ENCODE data around the gene ZNF639. TPM values are rescaled to one million over a fixed set of nuclear protein-coding genes. Genes with fewer than 3 reads are reported as not detected.
A peak's percentile ranks its signal among the peaks of the same experiment; 100 is the strongest.
"Not testable (repeated sequence)": the region's sequence is repeated elsewhere in the genome, so short reads cannot be mapped to it uniquely, and the experiment has no call there.

The ZNF639 gene
- total RNA-seq = 21.4 TPM

GRCh38 chr3:179322286-179323196 lies at the start of gene ZNF639:
Gene ZNF639, plus strand, starts transcription at chr3:179323031. Its CDS starts 5,263 bp downstream, at chr3:179328294.
- Histone ChIP-seq H3K27ac (peak within 1 kb of the TSS; percentile 94 to 98), H3K9me3 (no peaks in the 10 kb centered on the region), H3K36me3 (no peaks in the 10 kb centered on the region), H3K4me3 (peak within 1 kb of the TSS; percentile 86 to 92), H3K4me1 (peaks cover 3 to 16% of the 10 kb centered on the region in 2 donors), H3K27me3 (no peaks in the 10 kb centered on the region)
- intact Hi-C loops (cut with DNase I) = loop anchor here (1.0 to 5.0 kb wide), 5 partner anchors 25 to 330 kb away; partner anchors contain the start of genes ACTL6A, GNB4, MFN1 and USP13
- TF ChIP-seq CTCF (IDR thresholded peaks at IDR 0.05) = peak; percentile 67 to 90 (median 70)
- DNase-seq (ENCODE audit: low spot score in 2 of 2) = peak; percentile 34 to 93

GRCh38 chr3:179274434-179274833 lies 48.4 kb upstream of the ZNF639 start:
- intact Hi-C loops (cut with DNase I); H3K9me3 ChIP-seq; H3K27ac ChIP-seq; H3K4me3 ChIP-seq; H3K4me1 ChIP-seq; DNase-seq (ENCODE audit: low spot score in 2 of 2); H3K27me3 ChIP-seq; H3K36me3 ChIP-seq: not testable (repeated sequence)

- no peaks in the 10 kb centered on the region for H3K27me3 ChIP-seq
- TF ChIP-seq CTCF (IDR thresholded peaks at IDR 0.05) = no peak
- no peak overlapping the region for H3K27ac ChIP-seq
- no peaks in the 10 kb centered on the region for H3K9me3 ChIP-seq
- no peak for DNase-seq (ENCODE audit: low spot score in 2 of 2)
- no peak overlapping the region for H3K4me3 ChIP-seq
- H3K4me1 ChIP-seq = no peaks in the 10 kb centered on the region
- H3K36me3 ChIP-seq = no peaks in the 10 kb centered on the region
- intact Hi-C loops (cut with DNase I) = no loop called here
These were observed 46.8 kb upstream of the ZNF639 start for GRCh38 chr3:179276001-179276400.

- Histone ChIP-seq H3K36me3 (no peaks in the 10 kb centered on the region), H3K4me1 (no peaks in the 10 kb centered on the region), H3K27ac (no peak overlapping the region), H3K9me3 (no peaks in the 10 kb centered on the region), H3K27me3 (no peaks in the 10 kb centered on the region), H3K4me3 (no peak overlapping the region)
- intact Hi-C loops (cut with DNase I) = no loop called here
- TF ChIP-seq CTCF (IDR thresholded peaks at IDR 0.05) = no peak
- no peak for DNase-seq (ENCODE audit: low spot score in 2 of 2)
These were observed 46.1 kb upstream of the ZNF639 start for GRCh38 chr3:179276743-179277142.

- Histone ChIP-seq H3K27me3 (no peaks in the 10 kb centered on the region), H3K4me3 (no peak overlapping the region), H3K9me3 (no peaks in the 10 kb centered on the region), H3K4me1 (no peaks in the 10 kb centered on the region), H3K27ac (no peak overlapping the region), H3K36me3 (no peaks in the 10 kb centered on the region)
- no peak for DNase-seq (ENCODE audit: low spot score in 2 of 2)
- no peak for TF ChIP-seq CTCF (IDR thresholded peaks at IDR 0.05)
- intact Hi-C loops (cut with DNase I) = no loop called here
These were observed 44.7 kb upstream of the ZNF639 start for GRCh38 chr3:179278151-179278550.

- intact Hi-C loops (cut with DNase I) = no loop called here
- Histone ChIP-seq H3K4me3 (no peak overlapping the region), H3K36me3 (no peaks in the 10 kb centered on the region), H3K27me3 (no peaks in the 10 kb centered on the region), H3K9me3 (no peaks in the 10 kb centered on the region), H3K4me1 (no peaks in the 10 kb centered on the region), H3K27ac (no peak overlapping the region)
- no peak for TF ChIP-seq CTCF (IDR thresholded peaks at IDR 0.05)
- DNase-seq (ENCODE audit: low spot score in 2 of 2) = no peak
These were observed 43.7 kb upstream of the ZNF639 start for GRCh38 chr3:179278932-179279693.
